IPS DF 6.9 (cell line): ENCODE data around the gene ROR1.
"Not testable (repeated sequence)": the region's sequence is repeated elsewhere in the genome, so short reads cannot be mapped to it uniquely, and the experiment has no call there.

ENCODE experiments used
- DNase-seq: peaks from one replicate; pipeline ENCODE4 v3.0.0-alpha.2; 2013; ENCODE audit warnings: low read depth, low spot score
- H3K27ac ChIP-seq: one replicate; pipeline ENCODE4 v1.5.1; 2013; ENCODE audit warnings: low read length, control low read depth
- H3K27me3 ChIP-seq: 2 replicates; pipeline ENCODE4 v1.6.1; 2013; ENCODE audit warnings: mild to moderate bottlenecking, low read length; ENCODE audit not compliant: control insufficient read depth, insufficient read depth
- H3K36me3 ChIP-seq: 2 replicates; pipeline ENCODE4 v1.6.1; 2013; ENCODE audit warnings: low read length; ENCODE audit not compliant: control insufficient read depth, insufficient read depth
- H3K4me1 ChIP-seq: 2 replicates; pipeline ENCODE4 v1.6.1; 2013; ENCODE audit warnings: low read length; ENCODE audit not compliant: control insufficient read depth, insufficient read depth
- H3K4me3 ChIP-seq: 2 replicates; pipeline ENCODE4 v1.5.1; 2013; ENCODE audit warnings: mild to moderate bottlenecking, low read length
- H3K9me3 ChIP-seq: 2 replicates; pipeline ENCODE4 v1.6.1; 2013; ENCODE audit warnings: low read length, inconsistent platforms; ENCODE audit not compliant: control insufficient read depth, insufficient read depth
- WGBS: extraction: QIAGEN DNeasy Blood & Tissue Kit; methylation state at CpG from one replicate; pipeline ENCODE4 v1.1.7; 2013; ENCODE audit warnings: mixed read lengths, missing lambda C conversion rate; ENCODE audit not compliant: insufficient read length, insufficient coverage; 5-methylcytosine and 5-hydroxymethylcytosine counted together

Gene ROR1

GRCh38 chr1:64098846-64099582 lies 325.2 kb downstream of the ROR1 start:
- no peak overlapping the region for H3K4me3 ChIP-seq
- no peaks in the 10 kb centered on the region for H3K36me3 ChIP-seq
- no peaks in the 10 kb centered on the region for H3K9me3 ChIP-seq
- no peak overlapping the region for H3K27ac ChIP-seq
- DNase-seq = no peak
- H3K27me3 ChIP-seq = no peaks in the 10 kb centered on the region
- WGBS = no CpG with 5 or more reads among the region's 9 CpGs
- H3K4me1 ChIP-seq = no peaks in the 10 kb centered on the region

GRCh38 chr1:64100791-64101190 lies 327.0 kb downstream of the ROR1 start:
- no CpG with 5 or more reads among the region's 4 CpGs for WGBS
- H3K4me3 ChIP-seq = no peak overlapping the region
- H3K4me1 ChIP-seq = no peaks in the 10 kb centered on the region
- no peaks in the 10 kb centered on the region for H3K9me3 ChIP-seq
- no peaks in the 10 kb centered on the region for H3K27me3 ChIP-seq
- H3K36me3 ChIP-seq = no peaks in the 10 kb centered on the region
- no peak for DNase-seq
- H3K27ac ChIP-seq = no peak overlapping the region

- no CpG with 5 or more reads among the region's 1 CpG for WGBS
- H3K9me3 ChIP-seq, H3K4me3 ChIP-seq, DNase-seq, H3K4me1 ChIP-seq, H3K27ac ChIP-seq, H3K36me3 ChIP-seq, H3K27me3 ChIP-seq: not testable (repeated sequence)
These were observed 330.8 kb downstream of the ROR1 start for GRCh38 chr1:64104585-64104984.

GRCh38 chr1:64107118-64107519 lies 333.3 kb downstream of the ROR1 start:
- no peak overlapping the region for H3K27ac ChIP-seq

GRCh38 chr1:64107632-64108031 lies 333.8 kb downstream of the ROR1 start:
- H3K4me3 ChIP-seq = no peak overlapping the region
- no peaks in the 10 kb centered on the region for H3K36me3 ChIP-seq
- H3K4me1 ChIP-seq = 0 out of 2 replicates have a peak, but pooled peaks cover 1% of the 10 kb centered on the region
- no CpG with 5 or more reads among the region's 2 CpGs for WGBS
- H3K27ac ChIP-seq = no peak overlapping the region
- no peak for DNase-seq
- H3K27me3 ChIP-seq = no peaks in the 10 kb centered on the region
- H3K9me3 ChIP-seq = no peaks in the 10 kb centered on the region

More at GRCh38 chr1:64107118-64107519, 333.3 kb downstream of the ROR1 start:
- WGBS = no CpG with 5 or more reads among the region's 4 CpGs
- DNase-seq = no peak
- no peaks in the 10 kb centered on the region for H3K36me3 ChIP-seq
- no peak overlapping the region for H3K4me3 ChIP-seq
- 0 out of 2 replicates have a peak, but pooled peaks cover 1% of the 10 kb centered on the region for H3K4me1 ChIP-seq
- H3K27me3 ChIP-seq = no peaks in the 10 kb centered on the region
- no peaks in the 10 kb centered on the region for H3K9me3 ChIP-seq

- Histone ChIP-seq H3K36me3 (no peaks in the 10 kb centered on the region), H3K9me3 (no peaks in the 10 kb centered on the region), H3K4me3 (no peak overlapping the region), H3K27ac (no peak overlapping the region), H3K27me3 (no peaks in the 10 kb centered on the region), H3K4me1 (0 out of 2 replicates have a peak, but pooled peaks cover 1% of the 10 kb centered on the region)
- no peak for DNase-seq
- no CpG with 5 or more reads among the region's 6 CpGs for WGBS
These were observed 337.3 kb downstream of the ROR1 start for GRCh38 chr1:64110924-64111777.

- no peak overlapping the region for H3K27ac ChIP-seq
- no CpG with 5 or more reads among the region's 3 CpGs for WGBS
- H3K9me3 ChIP-seq = no peaks in the 10 kb centered on the region
- H3K4me3 ChIP-seq = no peak overlapping the region
- H3K4me1 ChIP-seq = 0 out of 2 replicates have a peak, but pooled peaks cover 1% of the 10 kb centered on the region
- H3K36me3 ChIP-seq = no peaks in the 10 kb centered on the region
- no peaks in the 10 kb centered on the region for H3K27me3 ChIP-seq
- no peak for DNase-seq
These were observed 338.0 kb downstream of the ROR1 start for GRCh38 chr1:64111787-64112186.

GRCh38 chr1:64112281-64112680 lies 338.5 kb downstream of the ROR1 start:
- H3K27me3 ChIP-seq = no peaks in the 10 kb centered on the region
- H3K4me3 ChIP-seq = no peak overlapping the region
- H3K9me3 ChIP-seq = no peaks in the 10 kb centered on the region
- no peak for DNase-seq
- no CpG with 5 or more reads among the region's 2 CpGs for WGBS
- H3K36me3 ChIP-seq = no peaks in the 10 kb centered on the region
- H3K27ac ChIP-seq = no peak overlapping the region
- H3K4me1 ChIP-seq = 0 out of 2 replicates have a peak, but pooled peaks cover 1% of the 10 kb centered on the region

GRCh38 chr1:64114012-64114525 lies 340.3 kb downstream of the ROR1 start:
- Histone ChIP-seq H3K4me1 (0 out of 2 replicates have a peak, but pooled peaks cover 1% of the 10 kb centered on the region), H3K9me3 (no peaks in the 10 kb centered on the region), H3K36me3 (no peaks in the 10 kb centered on the region), H3K27ac (no peak overlapping the region), H3K4me3 (no peak overlapping the region), H3K27me3 (no peaks in the 10 kb centered on the region)
- no CpG with 5 or more reads among the region's 5 CpGs for WGBS
- no peak for DNase-seq

- WGBS = no CpG with 5 or more reads among the region's 5 CpGs
- DNase-seq = no peak
- Histone ChIP-seq H3K36me3 (no peaks in the 10 kb centered on the region), H3K27ac (no peak overlapping the region), H3K4me3 (no peak overlapping the region), H3K9me3 (no peaks in the 10 kb centered on the region), H3K27me3 (no peaks in the 10 kb centered on the region), H3K4me1 (no peaks in the 10 kb centered on the region)
These were observed 342.7 kb downstream of the ROR1 start for GRCh38 chr1:64116537-64116936.
